Peyer's patch (tissue), 4 donors: ENCODE measurements around the gene VTN. TPM values are rescaled to one million over a fixed set of nuclear protein-coding genes. Genes with fewer than 3 reads are reported as not detected.
A peak's percentile ranks its signal among the peaks of the same experiment; 100 is the strongest.

ENCODE experiments used
- DNase-seq, 3 donors: peaks; one replicate each; pipeline ENCODE4 v3.0.0-alpha.2; 2017 to 2019
- H3K27ac ChIP-seq, 4 donors: fragments of 200-600 bp; sonication (generic); one replicate each; pipeline ENCODE4 v1.5.1; 2016 to 2019
- H3K27me3 ChIP-seq, 2 donors: fragments of 200-600 bp; sonication (generic); one replicate each; pipeline ENCODE4 v1.5.1; 2019
- H3K36me3 ChIP-seq, 3 donors: fragments of 200-600 bp; sonication (generic); one replicate each; pipeline ENCODE4 v1.5.1; 2016 to 2019
- H3K4me1 ChIP-seq, 4 donors: fragments of 200-600 bp; sonication (generic); one replicate each; pipeline ENCODE4 v1.5.1; 2016 to 2019
- H3K4me3 ChIP-seq, 4 donors: fragments of 200-600 bp; sonication (generic); 1 replicate in 3 of 4; 2 replicates in 1 of 4; pipeline ENCODE4 v1.5.1; 2016 to 2019; ENCODE audit warnings: mild to moderate bottlenecking in 1 of 4
- H3K9me3 ChIP-seq, 4 donors: fragments of 200-600 bp; sonication (generic); one replicate each; pipeline ENCODE4 v1.5.1; 2016 to 2019; ENCODE audit warnings: mild to moderate bottlenecking in 1 of 4
- POLR2A ChIP-seq, 2 donors: fragments of 450-650 bp; IDR thresholded peaks; one replicate each; pipeline ENCODE4 v1.5.1; 2017; ENCODE audit warnings: antibody characterized with exemption in 2 of 2, mild to moderate bottlenecking in 2 of 2, moderate library complexity in 2 of 2
- total RNA-seq, 4 donors: library from RNA; depleted of rRNA; stranded (reverse); fragments of >200 nt; gene quantifications; one replicate each; pipeline ENCODE4 v1.1.0, GENCODE V29; 2016
- TF ChIP-seq, protein P1 (sequence below), 6 experiments: fragments of 450-650 bp in 4 of 6; fragments of 200-600 bp in 2 of 6; sonication (generic) in 1 of 6; IDR thresholded peaks; one replicate each; pipeline ENCODE4 v1.5.1; 2017 to 2019; ENCODE audit warnings: antibody characterized with exemption in 6 of 6, mild to moderate bottlenecking in 3 of 6, moderate library complexity in 1 of 6

Gene VTN
- total RNA-seq, 4 donors from 2014 or later: 0.57 TPM; not detected in 3

DNA sequence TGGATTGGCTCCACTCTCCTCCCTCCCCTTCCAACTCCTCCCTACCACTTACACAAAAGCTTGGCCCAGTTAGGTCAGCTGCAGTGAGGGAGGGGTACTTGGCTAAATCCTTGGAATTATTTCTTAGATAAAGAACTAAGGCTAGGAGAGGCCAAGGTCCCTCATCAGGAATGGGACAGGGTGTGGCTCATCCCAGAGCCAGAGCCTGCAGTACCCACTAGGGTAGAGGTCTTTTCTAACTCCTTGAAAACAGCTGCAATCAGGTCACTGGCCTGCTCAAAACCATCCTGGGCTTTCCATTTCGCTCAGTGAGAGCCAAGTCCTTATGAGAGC lies 37.8 kb upstream of the VTN start:
- peaks cover 0 to 18% (median 2%) of the 10 kb centered on the region in 4 donors for H3K4me1 ChIP-seq
- no peak overlapping the region for H3K27ac ChIP-seq
- no peaks in the 10 kb centered on the region for H3K27me3 ChIP-seq
- H3K9me3 ChIP-seq: no peaks in the 10 kb centered on the region
- DNase-seq: no peak
- H3K36me3 ChIP-seq: no peaks in the 10 kb centered on the region
- TF ChIP-seq, protein P1, sequence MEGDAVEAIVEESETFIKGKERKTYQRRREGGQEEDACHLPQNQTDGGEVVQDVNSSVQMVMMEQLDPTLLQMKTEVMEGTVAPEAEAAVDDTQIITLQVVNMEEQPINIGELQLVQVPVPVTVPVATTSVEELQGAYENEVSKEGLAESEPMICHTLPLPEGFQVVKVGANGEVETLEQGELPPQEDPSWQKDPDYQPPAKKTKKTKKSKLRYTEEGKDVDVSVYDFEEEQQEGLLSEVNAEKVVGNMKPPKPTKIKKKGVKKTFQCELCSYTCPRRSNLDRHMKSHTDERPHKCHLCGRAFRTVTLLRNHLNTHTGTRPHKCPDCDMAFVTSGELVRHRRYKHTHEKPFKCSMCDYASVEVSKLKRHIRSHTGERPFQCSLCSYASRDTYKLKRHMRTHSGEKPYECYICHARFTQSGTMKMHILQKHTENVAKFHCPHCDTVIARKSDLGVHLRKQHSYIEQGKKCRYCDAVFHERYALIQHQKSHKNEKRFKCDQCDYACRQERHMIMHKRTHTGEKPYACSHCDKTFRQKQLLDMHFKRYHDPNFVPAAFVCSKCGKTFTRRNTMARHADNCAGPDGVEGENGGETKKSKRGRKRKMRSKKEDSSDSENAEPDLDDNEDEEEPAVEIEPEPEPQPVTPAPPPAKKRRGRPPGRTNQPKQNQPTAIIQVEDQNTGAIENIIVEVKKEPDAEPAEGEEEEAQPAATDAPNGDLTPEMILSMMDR (IDR thresholded peaks at IDR 0.05): no peak
- TF ChIP-seq POLR2A (IDR thresholded peaks at IDR 0.05): no peak
- no peak overlapping the region for H3K4me3 ChIP-seq

DNA sequence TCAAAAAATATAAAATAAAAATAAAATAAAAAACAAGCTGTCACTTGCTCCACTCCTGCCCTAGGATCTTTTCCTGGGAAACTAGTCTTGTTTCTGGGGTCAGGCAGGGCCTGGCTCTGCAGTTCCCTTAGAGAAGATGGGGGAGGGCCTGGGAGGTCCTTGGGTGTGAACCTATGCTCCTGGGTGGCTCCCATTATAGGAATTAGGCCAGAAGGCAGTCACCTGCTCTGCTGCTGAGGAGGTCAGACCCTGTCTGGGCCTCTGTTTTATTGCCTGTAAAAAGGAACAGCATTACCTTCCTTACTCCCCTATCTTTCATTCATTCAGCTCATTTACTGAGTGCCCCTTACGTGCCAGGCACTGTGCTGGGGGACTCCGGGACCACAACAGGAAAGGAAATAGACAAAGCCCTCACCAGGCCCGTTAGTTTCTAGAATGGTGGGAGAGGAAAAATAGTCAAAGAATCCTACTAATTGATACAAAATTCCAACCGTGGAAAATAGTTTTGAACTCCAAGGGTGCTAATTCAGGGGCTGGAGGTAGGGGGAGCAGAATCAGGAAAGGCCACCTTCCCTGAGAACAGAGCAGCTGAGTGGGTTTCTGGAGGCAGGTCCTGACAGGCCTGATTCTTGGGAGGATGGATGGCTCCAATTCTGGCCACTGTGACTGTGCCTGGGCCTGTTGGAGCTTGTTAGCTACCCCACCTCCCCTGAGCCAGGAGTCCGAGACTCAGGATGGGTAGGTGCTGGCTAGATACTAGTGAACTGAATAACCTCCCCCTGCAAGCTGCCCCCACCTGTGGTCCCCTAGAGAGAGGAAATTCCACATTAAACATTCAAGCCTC lies 37.2 kb upstream of the VTN start:
- Histone ChIP-seq H3K36me3 (no peaks in the 10 kb centered on the region), H3K9me3 (no peaks in the 10 kb centered on the region), H3K27ac (no peak overlapping the region), H3K27me3 (no peaks in the 10 kb centered on the region), H3K4me1 (peaks cover 0 to 18% (median 2%) of the 10 kb centered on the region in 4 donors), H3K4me3 (no peak overlapping the region)
- TF ChIP-seq, protein P1 (IDR thresholded peaks at IDR 0.05): no peak
- no peak for TF ChIP-seq POLR2A (IDR thresholded peaks at IDR 0.05)
- DNase-seq: no peak

DNA sequence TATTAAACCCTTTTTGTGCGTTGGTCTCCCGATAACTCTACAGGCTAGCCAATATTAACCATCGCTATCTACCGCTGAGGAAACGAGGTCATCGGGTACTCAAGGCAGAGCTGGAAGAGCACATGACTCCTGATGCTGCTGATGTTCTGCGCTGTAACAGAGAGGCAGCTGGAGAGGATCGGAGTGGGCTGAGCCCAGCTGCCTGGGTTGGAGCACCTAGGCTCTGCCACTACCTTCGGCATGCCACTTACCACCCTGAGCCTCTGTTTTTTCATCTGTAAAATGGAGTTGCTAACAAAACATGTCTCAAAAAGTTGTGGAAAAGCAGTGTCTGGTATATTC lies 36.3 kb upstream of the VTN start:
- no peaks in the 10 kb centered on the region for H3K9me3 ChIP-seq
- no peaks in the 10 kb centered on the region for H3K36me3 ChIP-seq
- no peak for DNase-seq
- TF ChIP-seq POLR2A (IDR thresholded peaks at IDR 0.05): no peak
- TF ChIP-seq, protein P1 (IDR thresholded peaks at IDR 0.05): no peak
- peak overlapping the region in 1 of 4 donors; percentile 48 for H3K27ac ChIP-seq
- H3K27me3 ChIP-seq: no peaks in the 10 kb centered on the region
- peaks cover 0 to 18% (median 2%) of the 10 kb centered on the region in 4 donors for H3K4me1 ChIP-seq
- peak overlapping the region; percentile 45 to 93 (median 70) for H3K4me3 ChIP-seq

DNA sequence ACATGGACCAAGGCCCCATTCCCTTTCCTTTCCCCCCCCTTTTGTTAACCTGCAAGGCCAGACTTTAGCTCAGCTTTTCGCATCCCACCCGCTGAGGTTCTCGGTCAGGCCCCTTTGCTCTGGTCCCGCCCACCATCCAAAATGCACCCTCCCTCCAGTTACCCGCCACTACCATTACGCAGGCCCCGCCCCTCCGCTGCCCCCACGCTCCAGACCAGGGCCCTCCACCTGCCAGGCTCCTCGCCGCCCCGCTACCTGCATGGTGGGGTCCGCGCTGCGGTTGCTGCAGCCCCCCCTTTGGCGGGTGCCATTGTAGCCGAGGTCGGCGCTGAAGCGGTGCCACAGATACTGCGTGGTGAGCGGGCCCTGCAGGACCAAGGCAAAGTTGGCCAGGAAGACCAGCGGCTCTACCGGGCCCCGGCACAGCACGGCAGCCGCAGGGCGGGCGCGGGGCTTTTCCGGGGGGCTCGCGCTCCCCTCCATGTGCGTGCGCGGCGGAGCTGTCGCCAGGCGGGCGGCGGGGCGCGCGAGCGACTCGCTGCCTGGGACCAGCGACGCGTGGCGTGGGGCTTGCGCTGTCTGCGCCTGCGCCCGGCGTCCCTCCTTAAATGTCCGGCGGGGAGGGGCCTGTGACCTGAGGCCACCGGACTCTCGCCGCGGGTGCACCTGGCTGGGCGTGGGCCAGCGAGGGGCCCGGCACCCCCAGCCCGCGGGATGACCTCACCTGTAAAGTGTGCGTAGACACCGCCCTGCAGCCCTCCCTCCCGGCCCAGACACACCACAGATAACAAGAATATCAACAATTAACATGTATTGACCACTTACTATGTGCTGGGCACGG lies 35.7 kb upstream of the VTN start, which contains the start of gene SLC46A1:
SLC46A1 (minus strand) TSS at position 581 of the 841 bp plus-strand sequence; CDS start at position 483, 98 bp downstream.
- Histone ChIP-seq H3K9me3 (no peaks in the 10 kb centered on the region), H3K36me3 (no peaks in the 10 kb centered on the region), H3K4me3 (peak within 1 kb of the TSS; percentile 45 to 93 (median 70)), H3K27ac (peak within 1 kb of the TSS; percentile 16 to 79 (median 32)), H3K4me1 (peaks cover 0 to 18% (median 2%) of the 10 kb centered on the region in 4 donors), H3K27me3 (no peaks in the 10 kb centered on the region)
- peak; percentile 62 to 74 (median 65) for DNase-seq
- TF ChIP-seq, protein P1 (IDR thresholded peaks at IDR 0.05): no peak
- peak in 1 of 2 donors; percentile 52 for TF ChIP-seq POLR2A (IDR thresholded peaks at IDR 0.05)

DNA sequence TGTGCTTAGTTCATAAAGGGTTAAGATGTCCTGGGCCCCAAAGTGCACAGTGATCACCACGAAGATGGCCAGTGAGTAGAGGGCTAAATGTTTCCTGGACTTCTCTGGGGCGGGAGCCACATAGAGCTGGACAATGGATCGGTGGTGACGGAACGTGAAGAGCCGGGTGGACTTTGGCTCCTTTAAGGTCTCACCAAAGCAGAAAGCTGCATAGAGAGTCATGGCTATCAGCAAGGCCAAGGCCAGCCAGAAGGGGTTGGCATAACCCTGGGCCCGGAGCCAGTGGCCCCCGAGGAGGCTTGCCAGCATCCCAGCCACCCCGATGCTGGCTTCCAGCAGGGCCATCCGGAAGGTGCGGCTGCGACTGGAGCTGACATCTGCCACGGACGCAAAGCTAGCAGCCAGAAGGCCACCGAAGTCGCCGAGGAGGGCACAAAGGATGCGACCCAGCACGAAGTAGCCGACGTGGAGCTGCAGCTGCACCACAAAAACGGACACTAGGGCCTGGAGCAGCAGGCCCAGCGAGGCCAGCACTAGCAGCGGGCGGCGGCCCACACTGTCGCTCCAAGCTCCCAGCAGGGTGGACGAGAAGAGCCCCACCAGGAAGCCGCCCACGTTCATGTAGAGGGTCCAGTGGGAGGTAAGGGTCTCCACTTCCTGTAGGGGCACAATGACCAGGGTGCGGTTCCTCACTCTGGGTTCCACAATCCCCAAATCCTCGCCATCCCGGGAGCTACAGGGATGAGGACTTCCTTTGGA lies 34.9 kb upstream of the VTN start:
- TF ChIP-seq, protein P1 (IDR thresholded peaks at IDR 0.05): no peak
- no peak for TF ChIP-seq POLR2A (IDR thresholded peaks at IDR 0.05)
- peaks cover 0 to 18% (median 2%) of the 10 kb centered on the region in 4 donors for H3K4me1 ChIP-seq
- peak in 2 of 3 donors; percentile 55 to 57 for DNase-seq
- H3K4me3 ChIP-seq: peak overlapping the region; percentile 45 to 93 (median 70)
- no peaks in the 10 kb centered on the region for H3K27me3 ChIP-seq
- H3K27ac ChIP-seq: peak overlapping the region in 2 of 4 donors; percentile 25 to 79
- no peaks in the 10 kb centered on the region for H3K36me3 ChIP-seq
- H3K9me3 ChIP-seq: no peaks in the 10 kb centered on the region
